B cell (primary cell): Measurements from ENCODE around the gene CADPS. TPM values are rescaled to one million over a fixed set of nuclear protein-coding genes. Genes with fewer than 3 reads are reported as not detected.

Experiments
- ATAC-seq: fragments of 200-7000 bp; cut with Tn5 transposase; one replicate; pipeline ENCODE4 v1.10.0; 2021; ENCODE audit warnings: low read depth, mild to moderate bottlenecking, moderate number of reproducible peaks, moderate library complexity
- CTCF ChIA-PET: fragments of 350-600 bp; sonication (Branson Sonifier 250); formaldehyde crosslinking; loops from one replicate; lab custom pipeline; 2021; ENCODE audit warnings: antibody characterized with exemption, inconsistent platforms; lab: Charles Lee
- POLR2A ChIA-PET: fragments of 350-600 bp; sonication (Branson Sonifier 250); formaldehyde crosslinking; loops from one replicate; lab custom pipeline; 2021; ENCODE audit warnings: antibody characterized with exemption; lab: Charles Lee
- DNase-seq: peaks from one replicate; pipeline ENCODE4 v3.0.0; 2013
- H2AFZ ChIP-seq: 2 replicates; pipeline ENCODE4 v1.6.1; 2012; ENCODE audit warnings: mild to moderate bottlenecking, low read depth, low read length; ENCODE audit not compliant: insufficient read depth, poor library complexity, severe bottlenecking
- H3K27ac ChIP-seq, 2 donors: 1 replicate in 1 of 2; 2 replicates in 1 of 2; pipeline ENCODE4 v1.5.1; 2012 to 2013; ENCODE audit warnings: low read length in 2 of 2, mild to moderate bottlenecking in 2 of 2, moderate library complexity in 1 of 2
- H3K27me3 ChIP-seq, 4 experiments: fragments of 200-600 bp in 1 of 4; sonication (generic) in 1 of 4; replicated peaks in 1 of 4; 1 replicate in 2 of 4; 2 replicates in 2 of 4; pipeline versions ENCODE4 v1.6.1 to v1.7.0; 2013 to 2016; ENCODE audit warnings: low read length in 3 of 4, mild to moderate bottlenecking in 2 of 4, mixed read lengths in 1 of 4, moderate library complexity in 1 of 4; ENCODE audit not compliant: insufficient read depth in 4 of 4, control insufficient read depth in 3 of 4; ENCODE audit errors: control extremely low read depth in 1 of 4
- H3K36me3 ChIP-seq, 2 experiments: replicated peaks in 1 of 2; 1 replicate in 1 of 2; 2 replicates in 1 of 2; pipeline versions ENCODE4 v1.6.1 to v1.7.1; 2013; ENCODE audit warnings: low read length in 1 of 2; ENCODE audit not compliant: insufficient read depth in 2 of 2, control insufficient read depth in 1 of 2; ENCODE audit errors: control extremely low read depth in 1 of 2, extremely low read depth in 1 of 2
- H3K4me1 ChIP-seq, 2 donors: fragments of 200-600 bp in 1 of 2; sonication (generic) in 1 of 2; 1 replicate in 1 of 2; 2 replicates in 1 of 2; pipeline versions ENCODE4 v1.5.1 to v1.6.1; 2013 to 2017; ENCODE audit warnings: low read length in 2 of 2; ENCODE audit not compliant: control insufficient read depth in 2 of 2, insufficient read depth in 2 of 2
- H3K4me2 ChIP-seq: replicated peaks from 2 replicates; pipeline ENCODE3; 2012; ENCODE audit warnings: mild to moderate bottlenecking, low read depth, low read length; ENCODE audit not compliant: poor library complexity, severe bottlenecking
- H3K4me3 ChIP-seq, 5 experiments: fragments of 200-600 bp in 1 of 5; sonication (generic) in 1 of 5; 1 replicate in 3 of 5; 2 replicates in 2 of 5; pipeline versions ENCODE4 v1.5.1 to v1.7.0; 2011 to 2016; ENCODE audit warnings: low read length in 4 of 5, mild to moderate bottlenecking in 4 of 5, low read depth in 2 of 5, control low read depth in 1 of 5, moderate library complexity in 1 of 5; ENCODE audit not compliant: insufficient read depth in 1 of 5; ENCODE audit errors: control extremely low read depth in 1 of 5, extremely low read depth in 1 of 5
- H3K79me2 ChIP-seq: fragments of 200-600 bp; sonication (generic); one replicate; pipeline ENCODE4 v1.6.0; 2016; ENCODE audit warnings: low read length; ENCODE audit not compliant: control insufficient read depth, insufficient read depth
- H3K9ac ChIP-seq: fragments of 200-600 bp; sonication (generic); 2 replicates; pipeline ENCODE4 v1.6.1; 2017; ENCODE audit warnings: mild to moderate bottlenecking, low read length, moderate library complexity
- H3K9me3 ChIP-seq, 3 donors: one replicate each; pipeline versions ENCODE4 v1.6.1 to v1.7.1; 2013; ENCODE audit warnings: low read length in 2 of 3; ENCODE audit not compliant: control insufficient read depth in 2 of 3, insufficient read depth in 1 of 3; ENCODE audit errors: control extremely low read depth in 1 of 3
- H4K20me1 ChIP-seq: 2 replicates; pipeline ENCODE4 v1.6.0; 2012; ENCODE audit warnings: mild to moderate bottlenecking, low read length; ENCODE audit not compliant: insufficient read depth, control insufficient read depth, poor library complexity, severe bottlenecking
- H3K27ac Mint-ChIP-seq: one replicate; pipeline ENCODE4 v1.8.0; 2021; ENCODE audit warnings: mixed read lengths
- H3K27me3 Mint-ChIP-seq: one replicate; pipeline ENCODE4 v1.8.0; 2021; ENCODE audit warnings: mixed read lengths
- H3K4me1 Mint-ChIP-seq: one replicate; pipeline ENCODE4 v1.8.0; 2021; ENCODE audit warnings: mixed read lengths
- H3K4me3 Mint-ChIP-seq: one replicate; pipeline ENCODE4 v1.8.0; 2021; ENCODE audit warnings: mixed read lengths
- H3K9me3 Mint-ChIP-seq: one replicate; pipeline ENCODE4 v1.8.0; 2022; ENCODE audit warnings: mixed read lengths; ENCODE audit not compliant: insufficient read depth
- EZH2 ChIP-seq: IDR thresholded peaks from 2 replicates; pipeline ENCODE4 v1.6.1; 2012; ENCODE audit warnings: borderline replicate concordance, low read depth, mild to moderate bottlenecking, moderate library complexity, low read length; ENCODE audit not compliant: insufficient read depth, poor library complexity, severe bottlenecking
- WGBS: methylation state at CpG from one replicate; pipeline ENCODE4 v1.1.5; 2013; ENCODE audit warnings: missing lambda C conversion rate; ENCODE audit not compliant: insufficient coverage; 5-methylcytosine and 5-hydroxymethylcytosine counted together
- intact Hi-C: fragments of 100-400 bp; cut with micrococcal nuclease; formaldehyde crosslinking; loops from one replicate; pipeline ENCODE4 v1.10.0; 2022
- polyA plus RNA-seq: library from polyadenylated mRNA; depleted of rRNA; stranded (reverse); fragments of >200 nt; gene quantifications from 2 replicates; pipeline ENCODE4 v1.2.3, GENCODE V29; 2012
- total RNA-seq, 2 donors: library from RNA; stranded (reverse); fragments of 120-200 nt in 1 of 2; gene quantifications; 1 replicate in 1 of 2; 2 replicates in 1 of 2; pipeline versions ENCODE4 v1.2.3 to v1.2.4, GENCODE V29; 2013 to 2022
- TF ChIP-seq, protein P1 (sequence below): fragments of 200-600 bp; IDR thresholded peaks from one replicate; pipeline ENCODE4 v1.8.0; 2022; ENCODE audit warnings: antibody characterized with exemption, mild to moderate bottlenecking

The CADPS gene
- total and polyA plus RNA-seq, 2 donors (not counting 1 experiment from before 2014, with no cell fraction given), result 0.16 to 0.22 TPM

DNA sequence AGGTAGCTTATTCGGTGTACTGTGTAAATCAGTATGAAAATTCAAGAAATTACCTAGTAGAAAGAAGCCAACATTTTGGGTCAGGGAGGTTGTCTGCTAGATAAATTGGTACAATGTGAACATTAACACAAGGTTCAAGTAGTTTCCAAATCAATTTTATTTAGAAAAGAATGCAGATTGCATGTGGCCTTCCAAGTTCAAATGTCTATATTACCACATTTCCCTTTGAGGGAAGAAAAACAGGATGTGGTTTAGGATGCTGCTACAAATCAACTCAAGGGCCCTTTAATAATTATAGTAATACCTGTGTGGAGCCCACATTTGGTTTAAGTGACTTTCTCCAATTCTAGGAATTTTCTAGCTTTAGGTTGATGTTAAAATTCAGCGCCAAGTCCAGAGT lies 57.5 kb downstream of the CADPS start:
- no peak overlapping the region for H3K27ac ChIP-seq
- peaks cover 0 to 6% of the 10 kb centered on the region in 2 donors for H3K4me1 ChIP-seq
- no peaks in the 10 kb centered on the region for H3K36me3 ChIP-seq
- no peak overlapping the region for H3K27ac Mint-ChIP-seq
- intact Hi-C loops, result no loop called here
- no peak overlapping the region for H3K4me3 Mint-ChIP-seq
- H3K4me1 Mint-ChIP-seq, result peaks cover 22% of the 10 kb centered on the region
- no peaks in the 10 kb centered on the region for H3K27me3 Mint-ChIP-seq
- no peaks in the 10 kb centered on the region for H3K9me3 Mint-ChIP-seq
- CTCF ChIA-PET, result no interaction called here
- WGBS, result no CpG with 5 or more reads among the region's 2 CpGs
- no peak overlapping the region for H2AFZ ChIP-seq
- H3K27me3 ChIP-seq, result no peaks in the 10 kb centered on the region
- H3K9me3 ChIP-seq, result no peaks in the 10 kb centered on the region
- no peak for ATAC-seq
- no peaks in the 10 kb centered on the region for H4K20me1 ChIP-seq
- no peak for DNase-seq
- no peak overlapping the region for H3K4me3 ChIP-seq
- no peak overlapping the region for H3K4me2 ChIP-seq
- TF ChIP-seq, protein P1, sequence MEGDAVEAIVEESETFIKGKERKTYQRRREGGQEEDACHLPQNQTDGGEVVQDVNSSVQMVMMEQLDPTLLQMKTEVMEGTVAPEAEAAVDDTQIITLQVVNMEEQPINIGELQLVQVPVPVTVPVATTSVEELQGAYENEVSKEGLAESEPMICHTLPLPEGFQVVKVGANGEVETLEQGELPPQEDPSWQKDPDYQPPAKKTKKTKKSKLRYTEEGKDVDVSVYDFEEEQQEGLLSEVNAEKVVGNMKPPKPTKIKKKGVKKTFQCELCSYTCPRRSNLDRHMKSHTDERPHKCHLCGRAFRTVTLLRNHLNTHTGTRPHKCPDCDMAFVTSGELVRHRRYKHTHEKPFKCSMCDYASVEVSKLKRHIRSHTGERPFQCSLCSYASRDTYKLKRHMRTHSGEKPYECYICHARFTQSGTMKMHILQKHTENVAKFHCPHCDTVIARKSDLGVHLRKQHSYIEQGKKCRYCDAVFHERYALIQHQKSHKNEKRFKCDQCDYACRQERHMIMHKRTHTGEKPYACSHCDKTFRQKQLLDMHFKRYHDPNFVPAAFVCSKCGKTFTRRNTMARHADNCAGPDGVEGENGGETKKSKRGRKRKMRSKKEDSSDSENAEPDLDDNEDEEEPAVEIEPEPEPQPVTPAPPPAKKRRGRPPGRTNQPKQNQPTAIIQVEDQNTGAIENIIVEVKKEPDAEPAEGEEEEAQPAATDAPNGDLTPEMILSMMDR, result no peak
- no peak for TF ChIP-seq EZH2
- H3K79me2 ChIP-seq, result no peaks in the 10 kb centered on the region
- POLR2A ChIA-PET, result no interaction called here
- H3K9ac ChIP-seq, result no peak overlapping the region

DNA sequence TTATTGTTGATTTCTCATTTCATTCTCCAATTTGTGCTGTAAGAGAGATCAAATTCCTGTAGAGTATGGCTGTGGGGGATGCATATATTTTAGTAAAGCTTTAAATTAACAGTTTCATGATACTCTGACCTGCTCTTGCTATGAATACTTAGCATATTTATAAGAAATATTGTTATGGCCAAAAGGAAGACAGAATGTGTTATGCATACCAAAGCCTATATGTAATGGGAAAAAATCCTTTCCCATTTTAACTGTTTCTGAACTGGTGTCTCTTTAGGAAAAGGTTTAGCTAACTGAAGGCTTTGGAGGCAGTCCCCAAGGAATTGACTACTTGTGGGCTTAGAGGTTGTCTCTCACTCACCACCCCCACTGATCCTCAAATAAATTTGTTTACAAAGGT lies 59.2 kb downstream of the CADPS start:
- H3K79me2 ChIP-seq, result no peaks in the 10 kb centered on the region
- ATAC-seq, result no peak
- H3K27me3 Mint-ChIP-seq, result no peaks in the 10 kb centered on the region
- peaks cover 22% of the 10 kb centered on the region for H3K4me1 Mint-ChIP-seq
- DNase-seq, result no peak
- no peak overlapping the region for H2AFZ ChIP-seq
- no peak overlapping the region for H3K4me2 ChIP-seq
- no peaks in the 10 kb centered on the region for H3K9me3 ChIP-seq
- H3K36me3 ChIP-seq, result no peaks in the 10 kb centered on the region
- POLR2A ChIA-PET, result no interaction called here
- peaks cover 0 to 6% of the 10 kb centered on the region in 2 donors for H3K4me1 ChIP-seq
- no peak overlapping the region for H3K4me3 Mint-ChIP-seq
- H3K27ac ChIP-seq, result no peak overlapping the region
- H3K27ac Mint-ChIP-seq, result no peak overlapping the region
- intact Hi-C loops, result no loop called here
- H3K9me3 Mint-ChIP-seq, result no peaks in the 10 kb centered on the region
- H3K4me3 ChIP-seq, result no peak overlapping the region
- CTCF ChIA-PET, result no interaction called here
- H3K27me3 ChIP-seq, result no peaks in the 10 kb centered on the region
- TF ChIP-seq, protein P1, result no peak
- no peak for TF ChIP-seq EZH2
- H3K9ac ChIP-seq, result no peak overlapping the region
- H4K20me1 ChIP-seq, result no peaks in the 10 kb centered on the region
